Activated T-cell treated with anti-CD3 and anti-CD28 coated beads for 48 hours (primary cell): ENCODE data around the gene MTAP.

Experiments used
- DNase-seq: peaks from one replicate; pipeline ENCODE4 v3.0.0-alpha.2; 2020; ENCODE audit warnings: low read depth

Gene MTAP

GRCh38 chr9:21852754-21853153, 50.3 kb downstream of the MTAP start:
- no peak for DNase-seq

- no peak for DNase-seq
These were observed 51.0 kb downstream of the MTAP start for GRCh38 chr9:21853414-21853813.

- no peak for DNase-seq
These were observed 51.7 kb downstream of the MTAP start for GRCh38 chr9:21854119-21854518.

- no peak for DNase-seq
These were observed 52.2 kb downstream of the MTAP start for GRCh38 chr9:21854594-21854993.

GRCh38 chr9:21856301-21857094, 54.1 kb downstream of the MTAP start:
- no peak for DNase-seq

- no peak for DNase-seq
These were observed 60.4 kb downstream of the MTAP start for GRCh38 chr9:21862871-21863270.

GRCh38 chr9:21864505-21864904, 62.1 kb downstream of the MTAP start:
- DNase-seq: no peak

GRCh38 chr9:21866302-21866701, 63.9 kb downstream of the MTAP start:
- no peak for DNase-seq

- no peak for DNase-seq
These were observed 69.0 kb downstream of the MTAP start for GRCh38 chr9:21871256-21871975.

- no peak for DNase-seq
These were observed 70.3 kb downstream of the MTAP start for GRCh38 chr9:21872696-21873095.

GRCh38 chr9:21873540-21874221, 71.2 kb downstream of the MTAP start:
- no peak for DNase-seq

- DNase-seq: no peak
These were observed 73.5 kb downstream of the MTAP start for GRCh38 chr9:21875893-21876292.

GRCh38 chr9:21883642-21884041, 81.2 kb downstream of the MTAP start:
- DNase-seq: no peak

GRCh38 chr9:21889673-21890072, 87.2 kb downstream of the MTAP start:
- DNase-seq: no peak

- no peak for DNase-seq
These were observed 88.3 kb downstream of the MTAP start for GRCh38 chr9:21890696-21891095.

GRCh38 chr9:21901546-21901945, 99.1 kb downstream of the MTAP start:
- no peak for DNase-seq

GRCh38 chr9:21902136-21902535, 99.7 kb downstream of the MTAP start:
- DNase-seq: no peak

GRCh38 chr9:21903380-21903965, 101.0 kb downstream of the MTAP start:
- no peak for DNase-seq

GRCh38 chr9:21904371-21904770, 101.9 kb downstream of the MTAP start:
- DNase-seq: no peak

- DNase-seq: no peak
These were observed 102.3 kb downstream of the MTAP start for GRCh38 chr9:21904776-21905175.

GRCh38 chr9:21906213-21906612, 103.8 kb downstream of the MTAP start:
- no peak for DNase-seq

- DNase-seq: no peak
These were observed 104.4 kb downstream of the MTAP start for GRCh38 chr9:21906881-21907280.
